ENCODE measurements around the gene ZNF260. TPM values are rescaled to one million over a fixed set of nuclear protein-coding genes. Genes with fewer than 3 reads are reported as not detected.

The ZNF260 gene
- total RNA-seq, 1 donor from 2014 or later: 20.6 TPM

- H3K36me3 Mint-ChIP-seq (ENCODE audit: low read depth, unreplicated experiment): peaks cover 44% of the 10 kb centered on the region
Measured at GRCh38 chr19:36573020-36573894, 45.2 kb upstream of the ZNF260 start, which contains the start of gene ZNF529. ZNF529 (minus strand) TSS chr19:36573292; CDS start chr19:36572346, 946 bp downstream.

DNA sequence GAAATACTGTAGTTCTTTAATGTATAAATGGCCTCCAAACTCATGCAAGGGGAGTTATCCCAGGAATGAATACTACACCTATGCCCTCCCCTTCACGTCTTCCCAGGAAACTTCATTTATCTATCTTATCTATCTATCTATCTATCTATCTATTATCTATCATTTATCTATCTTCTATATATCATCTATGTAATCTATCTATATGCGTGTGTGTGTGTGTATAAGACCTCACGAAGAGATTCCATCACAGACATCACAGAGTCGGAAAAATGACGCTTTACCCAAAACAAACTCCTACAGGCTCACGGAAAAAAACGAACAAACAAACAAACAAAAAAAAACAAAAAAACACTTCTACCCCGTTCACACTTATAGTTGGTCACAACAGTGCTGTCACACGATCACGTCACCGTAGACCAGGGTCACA, 44.5 kb upstream of the ZNF260 start:
- H3K36me3 Mint-ChIP-seq (ENCODE audit: low read depth, unreplicated experiment): peaks cover 45% of the 10 kb centered on the region
- peak overlapping the region; percentile 97 for H3K4me3 Mint-ChIP-seq (ENCODE audit: unreplicated experiment)
- peaks cover 6% of the 10 kb centered on the region for H3K27me3 Mint-ChIP-seq (ENCODE audit: unreplicated experiment)
- H3K4me1 Mint-ChIP-seq (ENCODE audit: unreplicated experiment): peaks cover 20% of the 10 kb centered on the region
- H3K27ac Mint-ChIP-seq (ENCODE audit: unreplicated experiment): peak overlapping the region; percentile 98
- H3K9me3 Mint-ChIP-seq (ENCODE audit: unreplicated experiment): peaks cover 9% of the 10 kb centered on the region
- no peak for TF ChIP-seq CTCF (IDR thresholded peaks at IDR 0.05; ENCODE audit: unreplicated experiment)
- no peak for DNase-seq (ENCODE audit: low spot score)

More at GRCh38 chr19:36573020-36573894, 45.2 kb upstream of the ZNF260 start, which contains the start of gene ZNF529:
- H3K4me1 Mint-ChIP-seq (ENCODE audit: unreplicated experiment): peaks cover 20% of the 10 kb centered on the region
- DNase-seq (ENCODE audit: low spot score): peak; percentile 89
- H3K27ac Mint-ChIP-seq (ENCODE audit: unreplicated experiment): peak within 1 kb of the TSS; percentile 98
- no peak for TF ChIP-seq CTCF (IDR thresholded peaks at IDR 0.05; ENCODE audit: unreplicated experiment)
- peaks cover 6% of the 10 kb centered on the region for H3K27me3 Mint-ChIP-seq (ENCODE audit: unreplicated experiment)
- H3K9me3 Mint-ChIP-seq (ENCODE audit: unreplicated experiment): peaks cover 4% of the 10 kb centered on the region
- H3K4me3 Mint-ChIP-seq (ENCODE audit: unreplicated experiment): peak within 1 kb of the TSS; percentile 97

DNA sequence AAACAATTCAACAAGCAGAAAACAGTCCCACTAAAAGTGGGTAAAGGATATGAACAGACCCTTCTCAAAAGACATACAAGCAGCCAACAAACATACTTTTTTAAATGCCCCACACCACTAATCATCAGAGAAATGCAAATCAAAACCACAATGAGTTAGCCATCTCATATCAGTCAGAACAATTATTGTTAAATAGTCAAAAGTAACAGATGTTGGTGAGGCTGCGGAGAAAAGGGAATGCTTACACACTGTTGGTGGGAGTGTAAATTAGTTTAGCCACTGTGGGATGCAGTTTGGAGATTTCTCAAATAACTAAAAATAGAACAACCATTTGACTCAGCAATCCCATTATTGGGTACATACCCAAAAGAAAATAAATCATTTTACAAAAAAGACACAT, 36.3 kb upstream of the ZNF260 start:
- Mint-ChIP-seq H3K27ac (ENCODE audit: unreplicated experiment) (no peak overlapping the region), H3K36me3 (ENCODE audit: low read depth, unreplicated experiment) (peaks cover 72% of the 10 kb centered on the region), H3K4me1 (ENCODE audit: unreplicated experiment) (no peaks in the 10 kb centered on the region), H3K27me3 (ENCODE audit: unreplicated experiment) (peaks cover 6% of the 10 kb centered on the region), H3K9me3 (ENCODE audit: unreplicated experiment) (peaks cover 31% of the 10 kb centered on the region), H3K4me3 (ENCODE audit: unreplicated experiment) (peak overlapping the region; percentile 74)
- no peak for DNase-seq (ENCODE audit: low spot score)
- no peak for TF ChIP-seq CTCF (IDR thresholded peaks at IDR 0.05; ENCODE audit: unreplicated experiment)

DNA sequence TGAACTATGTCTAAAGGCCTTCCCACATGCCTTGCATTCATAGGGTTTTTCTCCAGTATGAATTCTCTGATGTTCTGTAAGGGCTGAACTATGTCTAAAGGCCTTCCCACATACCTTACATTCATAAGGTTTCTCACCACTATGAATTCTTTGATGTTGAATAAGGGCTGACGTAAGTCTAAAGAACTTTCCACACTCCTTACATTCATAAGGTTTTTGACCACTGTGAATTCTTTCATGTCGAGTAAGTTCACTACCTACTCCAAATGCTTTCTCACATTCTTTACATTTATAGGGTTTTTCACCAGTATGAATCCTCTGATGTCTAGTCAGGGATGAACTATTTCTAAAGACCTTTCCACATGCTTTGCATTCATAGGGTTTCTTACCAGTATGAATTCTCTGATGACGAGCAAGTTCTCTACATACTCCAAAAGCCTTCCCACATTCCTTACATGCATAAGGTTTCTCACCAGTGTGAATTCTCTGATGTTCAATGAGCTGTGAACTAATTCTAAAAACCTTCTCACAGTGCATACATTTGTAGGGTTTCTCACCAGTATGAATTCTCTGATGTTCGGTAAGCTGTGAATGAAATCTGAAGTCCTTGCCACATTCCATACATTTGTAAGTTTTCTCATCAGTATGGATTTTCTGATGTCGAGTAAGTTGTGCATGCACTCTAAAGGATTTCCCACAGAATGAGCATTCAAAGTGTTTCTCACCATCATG, 19.1 kb upstream of the ZNF260 start:
- H3K27me3 Mint-ChIP-seq (ENCODE audit: unreplicated experiment): peaks cover 3% of the 10 kb centered on the region
- peaks cover 94% of the 10 kb centered on the region for H3K36me3 Mint-ChIP-seq (ENCODE audit: low read depth, unreplicated experiment)
- no peak for DNase-seq (ENCODE audit: low spot score)
- TF ChIP-seq CTCF (IDR thresholded peaks at IDR 0.05; ENCODE audit: unreplicated experiment): no peak
- H3K4me1 Mint-ChIP-seq (ENCODE audit: unreplicated experiment): no peaks in the 10 kb centered on the region
- no peak overlapping the region for H3K27ac Mint-ChIP-seq (ENCODE audit: unreplicated experiment)
- H3K9me3 Mint-ChIP-seq (ENCODE audit: unreplicated experiment): peaks cover 71% of the 10 kb centered on the region
- peak overlapping the region; percentile 67 for H3K4me3 Mint-ChIP-seq (ENCODE audit: unreplicated experiment)

Data from endothelial cell (in vitro differentiated cells).